Mesendoderm (in vitro differentiated cells): ENCODE data around the gene RAPGEF6.
"Not testable (repeated sequence)": the region's sequence is repeated elsewhere in the genome, so short reads cannot be mapped to it uniquely, and the experiment has no call there.

Experiments used
- DNase-seq: peaks from one replicate; pipeline ENCODE4 v3.0.0; 2013
- H2AK5ac ChIP-seq: 2 replicates; pipeline ENCODE4 v1.6.1; 2013; ENCODE audit warnings: low read length, inconsistent platforms
- H2BK120ac ChIP-seq: 2 replicates; pipeline ENCODE4 v1.6.1; 2013; ENCODE audit warnings: low read depth, mild to moderate bottlenecking, low read length, moderate library complexity, mixed read lengths
- H2BK15ac ChIP-seq: replicated peaks from 2 replicates; pipeline ENCODE4 v1.6.1; 2013; ENCODE audit warnings: low read depth, mild to moderate bottlenecking, moderate library complexity
- H2BK5ac ChIP-seq: 2 replicates; pipeline ENCODE4 v1.6.1; 2013; ENCODE audit warnings: low read length, inconsistent platforms
- H3K18ac ChIP-seq: 2 replicates; pipeline ENCODE4 v1.6.1; 2013; ENCODE audit warnings: mild to moderate bottlenecking, low read length, mixed read lengths
- H3K23ac ChIP-seq: one replicate; pipeline ENCODE4 v1.6.1; 2013; ENCODE audit warnings: low read length
- H3K27ac ChIP-seq: 2 replicates; pipeline ENCODE4 v1.5.1; 2013; ENCODE audit warnings: low read depth, mild to moderate bottlenecking, inconsistent platforms, low read length, moderate library complexity
- H3K27me3 ChIP-seq: 2 replicates; pipeline ENCODE4 v1.6.1; 2013; ENCODE audit warnings: low read length, control low read depth, mild to moderate bottlenecking, inconsistent platforms; ENCODE audit not compliant: insufficient read depth, poor library complexity
- H3K36me3 ChIP-seq: 2 replicates; pipeline ENCODE4 v1.6.1; 2013; ENCODE audit warnings: low read length, inconsistent platforms; ENCODE audit not compliant: control insufficient read depth, insufficient read depth
- H3K4ac ChIP-seq: one replicate; pipeline ENCODE4 v1.6.1; 2013; ENCODE audit warnings: low read depth, mild to moderate bottlenecking, low read length, moderate library complexity
- H3K4me1 ChIP-seq: 2 replicates; pipeline ENCODE4 v1.6.1; 2013; ENCODE audit warnings: low read depth, low read length, inconsistent platforms; ENCODE audit not compliant: control insufficient read depth
- H3K4me2 ChIP-seq: 2 replicates; pipeline ENCODE4 v1.6.1; 2013; ENCODE audit warnings: low read length
- H3K4me3 ChIP-seq: 2 replicates; pipeline ENCODE4 v1.5.1; 2013; ENCODE audit warnings: mild to moderate bottlenecking, low read length
- H3K56ac ChIP-seq: one replicate; pipeline ENCODE4 v1.6.1; 2013; ENCODE audit warnings: low read length
- H3K79me1 ChIP-seq: 2 replicates; pipeline ENCODE4 v1.6.1; 2013; ENCODE audit warnings: low read length, inconsistent platforms
- H3K79me2 ChIP-seq: 2 replicates; pipeline ENCODE4 v1.6.1; 2013; ENCODE audit warnings: mild to moderate bottlenecking, low read length; ENCODE audit not compliant: control insufficient read depth, insufficient read depth
- H3K9ac ChIP-seq: 2 replicates; pipeline ENCODE4 v1.6.1; 2013; ENCODE audit warnings: low read length, inconsistent platforms
- H4K5ac ChIP-seq: one replicate; pipeline ENCODE4 v1.6.1; 2013; ENCODE audit warnings: low read length
- H4K8ac ChIP-seq: one replicate; pipeline ENCODE4 v1.6.1; 2013; ENCODE audit warnings: low read depth, mild to moderate bottlenecking, control low read depth, low read length, moderate library complexity
- WGBS: extraction: QIAGEN DNeasy Blood & Tissue Kit; methylation state at CpG from one replicate; pipeline ENCODE4 v1.1.7; 2013; ENCODE audit warnings: low lambda C conversion rate, missing lambda C conversion rate; ENCODE audit not compliant: insufficient coverage; ENCODE audit errors: extremely low coverage; 5-methylcytosine and 5-hydroxymethylcytosine counted together

Gene RAPGEF6

GRCh38 chr5:131678273-131678672 lies 43.2 kb upstream of the RAPGEF6 start:
- no CpG with 5 or more reads among the region's 10 CpGs for WGBS

DNA sequence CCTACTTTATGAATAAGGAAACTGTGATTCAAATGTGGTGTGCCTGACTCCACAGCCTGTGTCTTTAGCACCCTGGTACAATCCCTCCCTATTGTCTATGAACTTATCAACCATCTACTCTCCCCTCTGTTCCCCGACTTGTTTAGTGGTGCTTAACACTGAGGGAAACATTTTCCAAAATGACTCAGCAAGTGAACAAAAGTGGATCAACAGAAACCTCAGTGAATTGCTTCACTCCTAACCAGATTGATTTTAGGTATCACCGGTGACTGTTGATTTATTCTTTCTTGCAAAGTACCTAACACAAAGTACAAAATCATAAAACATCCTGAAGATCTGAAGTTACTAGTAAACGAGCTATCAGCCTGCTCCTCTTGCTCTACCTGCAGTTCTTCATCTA lies 42.1 kb upstream of the RAPGEF6 start:
- no peak overlapping the region for H4K5ac ChIP-seq
- H3K27me3 ChIP-seq = no peaks in the 10 kb centered on the region
- no peaks in the 10 kb centered on the region for H3K79me1 ChIP-seq
- H3K4ac ChIP-seq = no peak overlapping the region
- no peak overlapping the region for H4K8ac ChIP-seq
- H3K56ac ChIP-seq = no peak overlapping the region
- no peak overlapping the region for H3K18ac ChIP-seq
- no peak overlapping the region for H2BK5ac ChIP-seq
- no peak overlapping the region for H2AK5ac ChIP-seq
- no peak overlapping the region for H2BK120ac ChIP-seq
- no peak overlapping the region for H3K9ac ChIP-seq
- no peak for DNase-seq
- no peaks in the 10 kb centered on the region for H3K36me3 ChIP-seq
- no peak overlapping the region for H2BK15ac ChIP-seq
- H3K23ac ChIP-seq = no peak overlapping the region
- WGBS = no CpG with 5 or more reads among the region's 3 CpGs
- no peak overlapping the region for H3K4me2 ChIP-seq
- no peaks in the 10 kb centered on the region for H3K79me2 ChIP-seq
- peaks cover 1% of the 10 kb centered on the region for H3K4me1 ChIP-seq
- H3K4me3 ChIP-seq = no peak overlapping the region
- H3K27ac ChIP-seq = no peak overlapping the region

More at GRCh38 chr5:131678273-131678672, 43.2 kb upstream of the RAPGEF6 start:
- H2BK120ac ChIP-seq, H3K4ac ChIP-seq, H3K79me1 ChIP-seq, H3K4me1 ChIP-seq, H2AK5ac ChIP-seq, H3K18ac ChIP-seq, H3K79me2 ChIP-seq, H3K23ac ChIP-seq, H3K4me3 ChIP-seq, H2BK5ac ChIP-seq, H3K27me3 ChIP-seq, H3K4me2 ChIP-seq, DNase-seq, H4K8ac ChIP-seq, H3K27ac ChIP-seq, H3K56ac ChIP-seq, H4K5ac ChIP-seq, H2BK15ac ChIP-seq, H3K9ac ChIP-seq, H3K36me3 ChIP-seq: not testable (repeated sequence)

DNA sequence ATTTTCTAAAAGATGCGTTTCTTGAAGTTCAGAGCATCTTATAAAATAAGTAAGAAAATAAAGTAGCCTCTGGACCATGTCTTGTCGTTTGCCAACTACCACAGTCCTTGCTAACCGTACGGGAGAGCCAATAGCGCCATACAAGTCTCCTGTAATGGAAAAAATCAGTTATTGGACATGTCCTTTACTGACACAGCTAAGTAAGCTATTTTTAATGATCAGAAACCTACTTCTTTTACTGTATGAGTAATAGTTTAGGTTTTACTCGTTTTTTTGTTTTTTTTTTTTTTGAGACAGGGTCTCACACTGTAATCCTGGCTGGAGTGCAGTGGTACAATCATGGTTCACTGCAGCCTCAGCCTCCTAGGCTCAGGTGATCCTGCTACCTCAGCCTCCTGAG lies 37.7 kb upstream of the RAPGEF6 start:
- Histone ChIP-seq H3K79me1 (no peaks in the 10 kb centered on the region), H2BK120ac (no peak overlapping the region), H3K56ac (no peak overlapping the region), H3K23ac (no peak overlapping the region), H3K4me1 (peaks cover 2% of the 10 kb centered on the region), H3K18ac (no peak overlapping the region), H2AK5ac (no peak overlapping the region), H4K8ac (no peak overlapping the region), H3K36me3 (no peaks in the 10 kb centered on the region), H3K4me2 (no peak overlapping the region), H4K5ac (no peak overlapping the region), H3K27me3 (no peaks in the 10 kb centered on the region), H2BK15ac (no peak overlapping the region), H3K79me2 (no peaks in the 10 kb centered on the region), H3K4me3 (no peak overlapping the region), H3K27ac (no peak overlapping the region), H2BK5ac (no peak overlapping the region), H3K9ac (no peak overlapping the region), H3K4ac (no peak overlapping the region)
- no peak for DNase-seq
- no CpG with 5 or more reads among the region's 6 CpGs for WGBS

DNA sequence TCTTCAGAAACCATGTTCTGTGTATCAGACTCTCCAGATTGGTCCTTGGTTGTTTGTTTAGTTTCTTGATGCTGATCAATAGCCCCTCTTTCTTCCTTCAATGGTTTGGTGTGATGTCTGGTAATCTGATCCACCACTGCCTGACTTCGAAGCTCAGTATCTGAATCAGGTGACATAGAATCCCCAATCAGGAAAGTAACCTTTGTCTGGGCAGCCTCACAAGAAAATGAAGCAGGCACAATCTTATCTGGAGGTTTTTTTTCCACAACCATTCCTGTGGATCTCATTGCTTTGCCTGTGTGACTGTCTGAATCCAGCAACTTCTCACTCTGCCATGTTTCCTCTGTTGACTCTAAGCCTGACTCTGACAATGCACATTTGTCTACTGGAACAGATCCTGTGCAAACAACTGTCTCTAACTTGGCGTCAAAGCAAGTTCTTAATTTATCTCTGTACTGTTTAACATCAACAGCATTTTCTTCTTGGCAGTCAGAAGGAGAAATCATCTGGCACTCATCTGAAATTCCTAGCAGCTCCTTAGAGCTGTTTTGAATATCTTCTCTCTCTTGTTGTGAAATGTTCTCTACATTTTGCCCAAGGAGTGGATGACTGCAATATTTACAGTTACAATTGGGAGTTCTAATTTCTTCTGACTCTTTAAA lies 37.1 kb upstream of the RAPGEF6 start:
- Histone ChIP-seq H3K18ac (no peak overlapping the region), H4K5ac (no peak overlapping the region), H3K36me3 (no peaks in the 10 kb centered on the region), H2BK5ac (no peak overlapping the region), H3K9ac (no peak overlapping the region), H2AK5ac (no peak overlapping the region), H3K23ac (no peak overlapping the region), H3K4me1 (peaks cover 2% of the 10 kb centered on the region), H3K79me2 (no peaks in the 10 kb centered on the region), H4K8ac (no peak overlapping the region), H3K27ac (no peak overlapping the region), H2BK15ac (no peak overlapping the region), H3K4me3 (no peak overlapping the region), H3K4me2 (no peak overlapping the region), H3K56ac (peak overlapping the region; percentile 30), H3K27me3 (no peaks in the 10 kb centered on the region), H3K79me1 (no peaks in the 10 kb centered on the region), H2BK120ac (no peak overlapping the region), H3K4ac (no peak overlapping the region)
- DNase-seq = peak; percentile 51
- no CpG with 5 or more reads among the region's 2 CpGs for WGBS

GRCh38 chr5:131671409-131671808 lies 36.4 kb upstream of the RAPGEF6 start:
- Histone ChIP-seq H2BK5ac (no peak overlapping the region), H3K4me3 (no peak overlapping the region), H3K79me2 (no peaks in the 10 kb centered on the region), H2BK15ac (no peak overlapping the region), H3K18ac (no peak overlapping the region), H3K27me3 (no peaks in the 10 kb centered on the region), H3K27ac (no peak overlapping the region), H3K4ac (no peak overlapping the region), H3K23ac (no peak overlapping the region), H3K79me1 (no peaks in the 10 kb centered on the region), H4K8ac (no peak overlapping the region), H2BK120ac (no peak overlapping the region), H3K4me1 (peaks cover 2% of the 10 kb centered on the region), H3K56ac (no peak overlapping the region), H3K9ac (no peak overlapping the region), H4K5ac (no peak overlapping the region), H2AK5ac (no peak overlapping the region), H3K36me3 (no peaks in the 10 kb centered on the region), H3K4me2 (no peak overlapping the region)
- DNase-seq = no peak

DNA sequence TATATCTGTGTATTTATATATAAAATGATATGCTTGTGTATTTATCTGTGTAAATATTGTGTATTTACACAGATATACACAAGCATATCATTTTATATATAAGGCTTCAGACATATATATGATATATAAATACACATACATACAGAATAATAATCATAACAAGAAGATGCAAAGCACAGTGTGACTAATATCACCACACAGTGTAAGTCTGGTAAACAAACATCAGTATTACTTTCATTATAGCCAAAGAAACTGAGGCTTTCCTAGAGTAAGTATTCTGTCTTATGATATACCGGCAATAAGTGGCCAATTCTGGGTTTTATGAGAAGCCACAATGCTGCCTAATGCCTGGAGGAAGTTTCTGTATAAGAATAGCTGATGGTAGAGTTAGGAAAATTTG lies 29.9 kb upstream of the RAPGEF6 start:
- no peak overlapping the region for H2BK15ac ChIP-seq
- H3K27me3 ChIP-seq = no peaks in the 10 kb centered on the region
- no peak overlapping the region for H3K27ac ChIP-seq
- H3K56ac ChIP-seq = no peak overlapping the region
- no peak overlapping the region for H2AK5ac ChIP-seq
- no peak overlapping the region for H4K8ac ChIP-seq
- no peak overlapping the region for H3K4me3 ChIP-seq
- H2BK120ac ChIP-seq = no peak overlapping the region
- no peaks in the 10 kb centered on the region for H3K4me1 ChIP-seq
- no peak for DNase-seq
- no peak overlapping the region for H3K4ac ChIP-seq
- H2BK5ac ChIP-seq = no peak overlapping the region
- no peak overlapping the region for H3K18ac ChIP-seq
- no peak overlapping the region for H3K9ac ChIP-seq
- no peaks in the 10 kb centered on the region for H3K79me2 ChIP-seq
- no peaks in the 10 kb centered on the region for H3K79me1 ChIP-seq
- H4K5ac ChIP-seq = no peak overlapping the region
- H3K36me3 ChIP-seq = no peaks in the 10 kb centered on the region
- no peak overlapping the region for H3K23ac ChIP-seq
- no CpG with 5 or more reads among the region's 1 CpG for WGBS
- H3K4me2 ChIP-seq = no peak overlapping the region
